NCI-H2029 (cell line): ENCODE results near the gene RAB35.
"Not testable (repeated sequence)": the region's sequence is repeated elsewhere in the genome, so short reads cannot be mapped to it uniquely, and the experiment has no call there.

Experiments used
- DNase-seq: peaks from one replicate; lab custom pipeline; 2025; lab: John Stamatoyannopoulos, UW

Gene RAB35

GRCh38 chr12:120060717-120061116 lies 55.8 kb downstream of the RAB35 start:
- no peak for DNase-seq

DNA sequence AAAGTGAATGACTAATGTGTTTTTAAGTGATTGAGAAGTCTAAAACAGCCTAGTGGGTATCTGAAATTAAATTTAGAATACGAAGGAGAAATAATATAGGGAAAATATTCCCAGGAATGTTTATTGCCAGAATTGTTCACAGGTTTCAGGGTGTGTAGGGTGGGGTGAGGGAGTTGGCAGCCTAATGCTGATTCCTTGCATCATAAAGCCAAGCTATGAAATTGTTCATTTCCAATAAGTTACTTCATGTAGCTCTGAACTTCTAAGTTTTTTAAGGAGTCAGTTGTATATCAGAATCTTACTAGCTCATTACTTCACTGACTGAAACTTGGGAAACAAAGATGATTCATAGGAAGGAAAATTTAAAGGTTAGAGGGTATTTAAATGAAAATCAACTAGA lies 56.4 kb downstream of the RAB35 start:
- no peak for DNase-seq

- DNase-seq, result no peak
These were observed 59.8 kb downstream of the RAB35 start for GRCh38 chr12:120056739-120057138.

GRCh38 chr12:120055231-120056000 lies 61.1 kb downstream of the RAB35 start:
- no peak for DNase-seq

GRCh38 chr12:120054293-120054692 lies 62.3 kb downstream of the RAB35 start:
- no peak for DNase-seq

DNA sequence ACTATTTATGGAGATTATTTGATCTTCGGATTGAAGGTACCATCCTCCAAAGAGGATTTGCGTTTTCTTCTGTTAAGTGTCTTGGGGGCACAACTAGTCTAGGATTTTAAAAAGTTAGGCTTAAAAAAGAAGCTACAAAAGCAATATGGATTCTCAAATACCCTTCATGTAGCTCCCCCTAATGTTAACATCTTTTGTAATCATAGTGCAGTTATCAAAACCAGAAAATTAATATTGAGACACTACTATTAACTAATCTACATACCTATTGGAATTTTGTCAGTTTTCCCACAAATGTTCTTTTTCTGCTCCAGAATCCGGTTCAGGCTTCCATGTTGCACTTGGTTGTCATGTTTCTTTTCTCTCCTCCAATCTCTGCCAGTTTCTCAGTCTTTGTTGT lies 65.0 kb downstream of the RAB35 start:
- DNase-seq, result no peak

- DNase-seq, result no peak
These were observed 67.1 kb downstream of the RAB35 start for GRCh38 chr12:120049426-120049825.

DNA sequence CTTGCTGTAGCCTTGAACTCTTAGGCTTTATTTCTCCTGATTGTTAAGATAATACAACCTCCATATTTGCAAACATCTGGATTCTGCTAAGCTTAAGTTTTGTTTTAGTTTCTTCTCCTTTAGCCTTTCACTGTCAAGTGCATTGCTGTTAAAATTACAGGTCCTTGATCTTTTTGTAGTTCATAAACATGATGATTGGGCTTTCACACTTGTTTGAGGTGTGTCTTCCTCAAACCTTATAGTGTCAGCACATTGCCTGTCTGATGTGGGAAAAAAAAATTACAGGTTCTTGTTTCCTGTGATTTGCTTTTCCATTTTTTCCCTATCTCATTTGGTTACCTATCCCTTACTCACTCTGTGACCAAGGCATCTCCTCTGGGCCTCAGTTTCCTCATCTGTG lies 68.3 kb downstream of the RAB35 start:
- no peak for DNase-seq

GRCh38 chr12:120047072-120047471 lies 69.5 kb downstream of the RAB35 start:
- no peak for DNase-seq

DNA sequence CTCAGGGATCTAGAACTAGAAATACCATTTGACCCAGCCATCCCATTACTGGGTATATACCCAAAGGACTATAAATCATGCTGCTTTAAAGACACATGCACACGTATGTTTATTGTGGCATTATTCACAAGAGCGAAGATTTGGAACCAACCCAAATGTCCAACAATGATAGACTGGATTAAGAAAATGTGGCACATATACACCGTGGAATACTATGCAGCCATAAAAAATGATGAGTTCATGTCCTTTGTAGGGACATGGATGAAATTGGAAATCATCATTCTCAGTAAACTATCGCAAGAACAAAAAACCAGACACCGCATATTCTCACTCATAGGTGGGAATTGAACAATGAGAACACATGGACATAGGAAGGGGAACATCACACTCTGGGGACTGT lies 71.2 kb downstream of the RAB35 start:
- DNase-seq, result not testable (repeated sequence)
